HG02852 (cell line): ENCODE measurements around the gene MAST4.

Source experiments
- ATAC-seq: cut with Tn5 transposase; IDR thresholded peaks from one replicate; pipeline ENCODE4 v1.9.1; 2021; ENCODE audit warnings: mild to moderate bottlenecking, moderate library complexity; ENCODE audit not compliant: unreplicated experiment

Gene MAST4

GRCh38 chr5:66644111-66644510, 47.9 kb downstream of the MAST4 start:
- no peak for ATAC-seq

- ATAC-seq, result no peak
Observed at GRCh38 chr5:66645039-66645438, 48.8 kb downstream of the MAST4 start.

GRCh38 chr5:66646570-66646969, 50.4 kb downstream of the MAST4 start:
- ATAC-seq, result no peak

- no peak for ATAC-seq
Observed at GRCh38 chr5:66647146-66647856, 51.1 kb downstream of the MAST4 start.

GRCh38 chr5:66652818-66653217, 56.6 kb downstream of the MAST4 start:
- ATAC-seq, result no peak

- no peak for ATAC-seq
Observed at GRCh38 chr5:66653325-66653724, 57.1 kb downstream of the MAST4 start.

GRCh38 chr5:66655395-66656324, 59.5 kb downstream of the MAST4 start:
- no peak for ATAC-seq

GRCh38 chr5:66658516-66658915, 62.3 kb downstream of the MAST4 start:
- ATAC-seq, result no peak

- no peak for ATAC-seq
Observed at GRCh38 chr5:66659780-66660179, 63.6 kb downstream of the MAST4 start.

- no peak for ATAC-seq
Observed at GRCh38 chr5:66660396-66660795, 64.2 kb downstream of the MAST4 start.

GRCh38 chr5:66661149-66661548, 65.0 kb downstream of the MAST4 start:
- no peak for ATAC-seq

GRCh38 chr5:66666778-66667177, 70.6 kb downstream of the MAST4 start:
- no peak for ATAC-seq

GRCh38 chr5:66669086-66669861, 73.1 kb downstream of the MAST4 start:
- ATAC-seq, result no peak

- no peak for ATAC-seq
Observed at GRCh38 chr5:66669862-66670195, 73.6 kb downstream of the MAST4 start.

- ATAC-seq, result no peak
Observed at GRCh38 chr5:66671305-66671704, 75.1 kb downstream of the MAST4 start.

- no peak for ATAC-seq
Observed at GRCh38 chr5:66674802-66675201, 78.6 kb downstream of the MAST4 start.

GRCh38 chr5:66675406-66675805, 79.2 kb downstream of the MAST4 start:
- no peak for ATAC-seq

GRCh38 chr5:66680221-66680620, 84.0 kb downstream of the MAST4 start:
- ATAC-seq, result no peak

GRCh38 chr5:66680804-66681203, 84.6 kb downstream of the MAST4 start:
- no peak for ATAC-seq

GRCh38 chr5:66684663-66685062, 88.5 kb downstream of the MAST4 start:
- no peak for ATAC-seq

GRCh38 chr5:66689522-66690220, 93.5 kb downstream of the MAST4 start:
- no peak for ATAC-seq
